Sigmoid colon (tissue), 4 donors: ENCODE data around the gene KCNH8.

Source experiments
- POLR2A ChIP-seq, 2 donors: fragments of 450-650 bp; IDR thresholded peaks; one replicate each; pipeline ENCODE4 v1.6.1; 2016; ENCODE audit warnings: antibody characterized with exemption in 2 of 2, mild to moderate bottlenecking in 2 of 2, moderate library complexity in 2 of 2
- POLR2AphosphoS5 ChIP-seq, 4 donors: sonication (generic); formaldehyde crosslinking; IDR thresholded peaks; one replicate each; pipeline ENCODE4 v1.6.1; 2017; ENCODE audit warnings: antibody characterized with exemption in 4 of 4
- TF ChIP-seq, protein P1 (sequence below), 4 experiments: fragments of 450-650 bp in 3 of 4; fragments of 200-600 bp in 1 of 4; IDR thresholded peaks; one replicate each; pipeline ENCODE4 v1.5.1; 2016 to 2019; ENCODE audit warnings: antibody characterized with exemption in 4 of 4, mild to moderate bottlenecking in 3 of 4, moderate library complexity in 2 of 4

DNA sequence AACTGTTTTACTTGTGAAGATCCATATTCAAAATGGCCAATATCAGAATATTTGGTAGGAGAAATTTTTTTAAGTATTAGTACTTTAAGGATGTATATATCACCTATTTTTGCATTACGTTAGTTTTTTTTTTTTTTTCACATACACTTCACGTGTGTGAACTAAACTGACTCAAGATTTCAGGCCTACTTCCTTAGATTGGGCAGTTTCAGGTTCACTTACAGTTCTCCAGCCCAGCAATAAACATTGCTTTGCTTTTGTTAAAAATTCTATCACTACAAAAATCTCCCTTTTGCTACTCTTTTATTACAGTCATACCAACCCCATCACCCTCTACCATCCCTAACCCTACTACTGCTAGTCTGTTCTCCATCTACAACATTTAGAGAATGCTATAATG is 183.6 kb downstream of the KCNH8 start:
- TF ChIP-seq, protein P1, sequence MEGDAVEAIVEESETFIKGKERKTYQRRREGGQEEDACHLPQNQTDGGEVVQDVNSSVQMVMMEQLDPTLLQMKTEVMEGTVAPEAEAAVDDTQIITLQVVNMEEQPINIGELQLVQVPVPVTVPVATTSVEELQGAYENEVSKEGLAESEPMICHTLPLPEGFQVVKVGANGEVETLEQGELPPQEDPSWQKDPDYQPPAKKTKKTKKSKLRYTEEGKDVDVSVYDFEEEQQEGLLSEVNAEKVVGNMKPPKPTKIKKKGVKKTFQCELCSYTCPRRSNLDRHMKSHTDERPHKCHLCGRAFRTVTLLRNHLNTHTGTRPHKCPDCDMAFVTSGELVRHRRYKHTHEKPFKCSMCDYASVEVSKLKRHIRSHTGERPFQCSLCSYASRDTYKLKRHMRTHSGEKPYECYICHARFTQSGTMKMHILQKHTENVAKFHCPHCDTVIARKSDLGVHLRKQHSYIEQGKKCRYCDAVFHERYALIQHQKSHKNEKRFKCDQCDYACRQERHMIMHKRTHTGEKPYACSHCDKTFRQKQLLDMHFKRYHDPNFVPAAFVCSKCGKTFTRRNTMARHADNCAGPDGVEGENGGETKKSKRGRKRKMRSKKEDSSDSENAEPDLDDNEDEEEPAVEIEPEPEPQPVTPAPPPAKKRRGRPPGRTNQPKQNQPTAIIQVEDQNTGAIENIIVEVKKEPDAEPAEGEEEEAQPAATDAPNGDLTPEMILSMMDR (IDR thresholded peaks at IDR 0.05), result no peak
- TF ChIP-seq POLR2AphosphoS5 (IDR thresholded peaks at IDR 0.05) (no peak), POLR2A (IDR thresholded peaks at IDR 0.05) (no peak)
